Measurements from ENCODE around the gene FADS1.

- no peak for TF ChIP-seq CTCF (conservative IDR thresholded peaks at IDR 0.05)
- no peak for TF ChIP-seq EZH2 (IDR thresholded peaks at IDR 0.05; ENCODE audit: low read depth)
Observed at GRCh38 chr11:61774411-61774810, 42.4 kb downstream of the FADS1 start.

Data from PC-9 (cell line).